ENCODE results near the gene IL36B.

GRCh38 chr2:112996635-112997034 lies 56.0 kb downstream of the IL36B start:
- TF ChIP-seq CTCF (IDR thresholded peaks at IDR 0.05) (no peak), POLR2A (IDR thresholded peaks at IDR 0.05) (no peak)
